ENCODE results near the gene TDG. TPM values are rescaled to one million over a fixed set of nuclear protein-coding genes. Genes with fewer than 3 reads are reported as not detected.

The TDG gene
- total RNA-seq, 1 donor from 2014 or later: 34.2 TPM

GRCh38 chr12:103994235-103994634, 28.6 kb downstream of the TDG start:
- H3K4me1 Mint-ChIP-seq: no peaks in the 10 kb centered on the region
- no peak overlapping the region for H3K4me3 Mint-ChIP-seq
- ChIA-PET POLR2A (no interaction called here), CTCF (no interaction called here)
- no peak for TF ChIP-seq CTCF (IDR thresholded peaks at IDR 0.05)
- peaks cover 7% of the 10 kb centered on the region for H3K36me3 Mint-ChIP-seq (ENCODE audit: low read depth)
- ATAC-seq (ENCODE audit: low read depth): no peak
- intact Hi-C loops (cut with micrococcal nuclease): no loop called here
- H3K27ac Mint-ChIP-seq: no peak overlapping the region
- H3K27me3 Mint-ChIP-seq: peaks cover 6% of the 10 kb centered on the region
- H3K9me3 Mint-ChIP-seq: no peaks in the 10 kb centered on the region
- no peak for DNase-seq

GRCh38 chr12:103996595-103996994, 30.9 kb downstream of the TDG start:
- DNase-seq: no peak
- no peak for ATAC-seq (ENCODE audit: low read depth)
- no peaks in the 10 kb centered on the region for H3K36me3 Mint-ChIP-seq (ENCODE audit: low read depth)
- no peak for TF ChIP-seq CTCF (IDR thresholded peaks at IDR 0.05)
- no peak overlapping the region for H3K27ac Mint-ChIP-seq
- H3K27me3 Mint-ChIP-seq: peaks cover 17% of the 10 kb centered on the region
- H3K9me3 Mint-ChIP-seq: no peaks in the 10 kb centered on the region
- intact Hi-C loops (cut with micrococcal nuclease): no loop called here
- no peaks in the 10 kb centered on the region for H3K4me1 Mint-ChIP-seq
- H3K4me3 Mint-ChIP-seq: no peak overlapping the region
- ChIA-PET POLR2A (no interaction called here), CTCF (no interaction called here)

- Mint-ChIP-seq H3K27ac (no peak overlapping the region), H3K36me3 (ENCODE audit: low read depth) (no peaks in the 10 kb centered on the region), H3K9me3 (no peaks in the 10 kb centered on the region), H3K4me1 (no peaks in the 10 kb centered on the region), H3K4me3 (no peak overlapping the region), H3K27me3 (peaks cover 21% of the 10 kb centered on the region)
- ChIA-PET POLR2A (no interaction called here), CTCF (no interaction called here)
- ATAC-seq (ENCODE audit: low read depth) (no peak), DNase-seq (no peak)
- no peak for TF ChIP-seq CTCF (IDR thresholded peaks at IDR 0.05)
- intact Hi-C loops (cut with micrococcal nuclease): no loop called here
These were observed 31.7 kb downstream of the TDG start for GRCh38 chr12:103997286-103997900.

GRCh38 chr12:103998976-103999375, 33.3 kb downstream of the TDG start:
- Mint-ChIP-seq H3K9me3 (no peaks in the 10 kb centered on the region), H3K36me3 (ENCODE audit: low read depth) (no peaks in the 10 kb centered on the region), H3K4me1 (no peaks in the 10 kb centered on the region), H3K27ac (no peak overlapping the region), H3K27me3 (peaks cover 34% of the 10 kb centered on the region), H3K4me3 (no peak overlapping the region)
- TF ChIP-seq CTCF (IDR thresholded peaks at IDR 0.05): no peak
- CTCF ChIA-PET: no interaction called here
- POLR2A ChIA-PET: no interaction called here
- intact Hi-C loops (cut with micrococcal nuclease): no loop called here
- no peak for ATAC-seq (ENCODE audit: low read depth)
- no peak for DNase-seq

- Mint-ChIP-seq H3K27me3 (peaks cover 37% of the 10 kb centered on the region), H3K9me3 (no peaks in the 10 kb centered on the region), H3K36me3 (ENCODE audit: low read depth) (no peaks in the 10 kb centered on the region), H3K27ac (no peak overlapping the region), H3K4me3 (no peak overlapping the region), H3K4me1 (no peaks in the 10 kb centered on the region)
- ChIA-PET POLR2A (no interaction called here), CTCF (no interaction called here)
- no peak for ATAC-seq (ENCODE audit: low read depth)
- no peak for TF ChIP-seq CTCF (IDR thresholded peaks at IDR 0.05)
- no peak for DNase-seq
- intact Hi-C loops (cut with micrococcal nuclease): no loop called here
These were observed 35.2 kb downstream of the TDG start for GRCh38 chr12:104000807-104001434.

All from activated B cell treated with CpG ODN at 0.5 μM for 24 hours (primary cell).